H9 (cell line): ENCODE results near the gene FAM193B. TPM values are rescaled to one million over a fixed set of nuclear protein-coding genes. Genes with fewer than 3 reads are reported as not detected.
A peak's percentile ranks its signal among the peaks of the same experiment; 100 is the strongest.

Source experiments
- DNase-seq: peaks from one replicate; pipeline ENCODE4 v3.0.0-alpha.2; 2017
- H2AFZ ChIP-seq: one replicate; pipeline ENCODE4 v1.6.1; 2013; ENCODE audit warnings: mild to moderate bottlenecking, low read length, control low read depth, moderate library complexity
- H2AK5ac ChIP-seq: 2 replicates; pipeline ENCODE4 v1.6.1; 2013; ENCODE audit warnings: low read length, control low read depth, mixed read lengths; ENCODE audit not compliant: insufficient read length
- H2BK120ac ChIP-seq: one replicate; pipeline ENCODE4 v1.6.1; 2013; ENCODE audit warnings: low read depth, mild to moderate bottlenecking, low read length, control low read depth, inconsistent platforms; ENCODE audit not compliant: poor library complexity, severe bottlenecking
- H2BK12ac ChIP-seq: 2 replicates; pipeline ENCODE4 v1.6.1; 2013; ENCODE audit warnings: low read length, control low read depth, mixed read lengths, low read depth; ENCODE audit not compliant: insufficient read length
- H2BK15ac ChIP-seq: 2 replicates; pipeline ENCODE4 v1.6.1; 2013; ENCODE audit warnings: low read depth, low read length, control low read depth
- H2BK20ac ChIP-seq: one replicate; pipeline ENCODE4 v1.6.1; 2013; ENCODE audit warnings: low read depth, mild to moderate bottlenecking, low read length, control low read depth, inconsistent platforms; ENCODE audit not compliant: poor library complexity, severe bottlenecking
- H2BK5ac ChIP-seq: 2 replicates; pipeline ENCODE4 v1.6.1; 2013; ENCODE audit warnings: low read length, control low read depth, mixed read lengths; ENCODE audit not compliant: insufficient read length
- H3K14ac ChIP-seq: 2 replicates; pipeline ENCODE4 v1.6.1; 2013; ENCODE audit warnings: low read length, control low read depth; ENCODE audit not compliant: insufficient read depth
- H3K18ac ChIP-seq: 2 replicates; pipeline ENCODE4 v1.6.1; 2013; ENCODE audit warnings: low read depth, mild to moderate bottlenecking, mixed read lengths, low read length, control low read depth; ENCODE audit not compliant: insufficient read length
- H3K23ac ChIP-seq: 2 replicates; pipeline ENCODE4 v1.6.1; 2013; ENCODE audit warnings: low read length, control low read depth, mixed read lengths, low read depth; ENCODE audit not compliant: insufficient read length
- H3K23me2 ChIP-seq: 2 replicates; pipeline ENCODE4 v1.6.1; 2013; ENCODE audit warnings: low read depth, mild to moderate bottlenecking, mixed read lengths, low read length, control low read depth; ENCODE audit not compliant: insufficient read length, poor library complexity, severe bottlenecking
- H3K27ac ChIP-seq: 2 replicates; pipeline ENCODE4 v1.5.1; 2013; ENCODE audit warnings: low read length, control low read depth, mixed read lengths, low read depth; ENCODE audit not compliant: insufficient read length
- H3K27me3 ChIP-seq: 2 replicates; pipeline ENCODE4 v1.6.1; 2013; ENCODE audit warnings: low read length, control low read depth, inconsistent platforms; ENCODE audit not compliant: insufficient read depth
- H3K4ac ChIP-seq: 2 replicates; pipeline ENCODE4 v1.6.1; 2013; ENCODE audit warnings: low read depth, mild to moderate bottlenecking, control low read depth, inconsistent platforms, low read length, moderate library complexity
- H3K4me1 ChIP-seq: 2 replicates; pipeline ENCODE4 v1.6.1; 2013; ENCODE audit warnings: low read length, control low read depth, inconsistent platforms; ENCODE audit not compliant: insufficient read depth
- H3K4me2 ChIP-seq: 2 replicates; pipeline ENCODE4 v1.6.1; 2013; ENCODE audit warnings: low read length, control low read depth, mixed read lengths; ENCODE audit not compliant: insufficient read length, insufficient read depth
- H3K56ac ChIP-seq: 2 replicates; pipeline ENCODE4 v1.6.1; 2013; ENCODE audit warnings: low read depth, mild to moderate bottlenecking, mixed read lengths, low read length, control low read depth; ENCODE audit not compliant: insufficient read length
- H3K79me1 ChIP-seq: 2 replicates; pipeline ENCODE4 v1.6.1; 2013; ENCODE audit warnings: low read depth, mild to moderate bottlenecking, moderate library complexity, low read length, control low read depth, inconsistent platforms; ENCODE audit not compliant: insufficient read depth, poor library complexity, severe bottlenecking
- H3K79me2 ChIP-seq: 2 replicates; pipeline ENCODE4 v1.6.1; 2013; ENCODE audit warnings: low read length, control low read depth, inconsistent platforms; ENCODE audit not compliant: insufficient read depth
- H3K9ac ChIP-seq: 2 replicates; pipeline ENCODE4 v1.6.1; 2013; ENCODE audit warnings: low read length, control low read depth, mixed read lengths; ENCODE audit not compliant: insufficient read length; ENCODE audit errors: extremely low read depth
- H3K9me3 ChIP-seq: one replicate; pipeline ENCODE4 v1.6.1; 2013; ENCODE audit warnings: low read depth, low read length, inconsistent platforms; ENCODE audit not compliant: control insufficient read depth
- H3T11ph ChIP-seq: one replicate; pipeline ENCODE4 v1.6.1; 2013; ENCODE audit warnings: mild to moderate bottlenecking, low read length, control low read depth, inconsistent platforms
- H4K20me1 ChIP-seq: one replicate; pipeline ENCODE4 v1.6.1; 2013; ENCODE audit not compliant: control insufficient read depth, insufficient read length, insufficient read depth
- H4K5ac ChIP-seq: 2 replicates; pipeline ENCODE4 v1.6.1; 2013; ENCODE audit warnings: low read depth, mild to moderate bottlenecking, mixed read lengths, low read length, control low read depth; ENCODE audit not compliant: insufficient read length
- H4K8ac ChIP-seq: replicated peaks from 2 replicates; pipeline ENCODE4 v1.6.1; 2013; ENCODE audit warnings: low read length, control low read depth, mixed read lengths, low read depth; ENCODE audit not compliant: insufficient read length
- H4K91ac ChIP-seq: 2 replicates; pipeline ENCODE4 v1.6.1; 2013; ENCODE audit warnings: low read depth, mild to moderate bottlenecking, moderate library complexity, mixed read lengths, low read length, control low read depth; ENCODE audit not compliant: insufficient read length
- H3K27ac Mint-ChIP-seq, 3 experiments: 2 replicates in 2 of 3; 3 replicates in 1 of 3; pipeline ENCODE4 v1.8.0; 2020 to 2021; ENCODE audit warnings: mixed read lengths in 3 of 3, mild to moderate bottlenecking in 1 of 3, moderate library complexity in 1 of 3
- H3K27me3 Mint-ChIP-seq: 2 replicates; pipeline ENCODE4 v1.8.0; 2021; ENCODE audit warnings: low read depth, mild to moderate bottlenecking, moderate library complexity, mixed read lengths
- H3K36me3 Mint-ChIP-seq, 3 experiments: 2 replicates in 2 of 3; 3 replicates in 1 of 3; pipeline ENCODE4 v1.8.0; 2020 to 2021; ENCODE audit warnings: low read depth in 3 of 3, mixed read lengths in 3 of 3; ENCODE audit not compliant: insufficient read depth in 1 of 3
- H3K4me1 Mint-ChIP-seq, 2 experiments: 2 replicates each; pipeline ENCODE4 v1.8.0; 2020; ENCODE audit warnings: mixed read lengths in 2 of 2
- H3K4me3 Mint-ChIP-seq, 2 experiments: 2 replicates in 1 of 2; 3 replicates in 1 of 2; pipeline ENCODE4 v1.8.0; 2020 to 2021; ENCODE audit warnings: mild to moderate bottlenecking in 2 of 2, mixed read lengths in 2 of 2, moderate library complexity in 1 of 2
- H3K9me3 Mint-ChIP-seq, 2 experiments: 2 replicates in 1 of 2; 3 replicates in 1 of 2; pipeline ENCODE4 v1.8.0; 2020; ENCODE audit warnings: mild to moderate bottlenecking in 2 of 2, mixed read lengths in 2 of 2, moderate library complexity in 1 of 2
- WGBS: extraction: QIAGEN DNeasy Blood & Tissue Kit; methylation state at CpG from one replicate; pipeline ENCODE4 v1.1.7; 2013; ENCODE audit warnings: missing lambda C conversion rate, low lambda C conversion rate, mixed read lengths; ENCODE audit not compliant: insufficient read length; ENCODE audit errors: extremely low coverage; 5-methylcytosine and 5-hydroxymethylcytosine counted together
- total RNA-seq: library from RNA; stranded (reverse); gene quantifications from 2 replicates; pipeline ENCODE4 v1.2.1, GENCODE V29; 2021
- TF ChIP-seq, protein P1 (sequence below): fragments of 200-600 bp; sonication (generic); conservative IDR thresholded peaks from 3 replicates; pipeline ENCODE4 v1.8.0; 2021; ENCODE audit warnings: antibody characterized with exemption, mild to moderate bottlenecking

Gene FAM193B
- total RNA-seq, 1 experiment from 2014 or later: 71.5 TPM

DNA sequence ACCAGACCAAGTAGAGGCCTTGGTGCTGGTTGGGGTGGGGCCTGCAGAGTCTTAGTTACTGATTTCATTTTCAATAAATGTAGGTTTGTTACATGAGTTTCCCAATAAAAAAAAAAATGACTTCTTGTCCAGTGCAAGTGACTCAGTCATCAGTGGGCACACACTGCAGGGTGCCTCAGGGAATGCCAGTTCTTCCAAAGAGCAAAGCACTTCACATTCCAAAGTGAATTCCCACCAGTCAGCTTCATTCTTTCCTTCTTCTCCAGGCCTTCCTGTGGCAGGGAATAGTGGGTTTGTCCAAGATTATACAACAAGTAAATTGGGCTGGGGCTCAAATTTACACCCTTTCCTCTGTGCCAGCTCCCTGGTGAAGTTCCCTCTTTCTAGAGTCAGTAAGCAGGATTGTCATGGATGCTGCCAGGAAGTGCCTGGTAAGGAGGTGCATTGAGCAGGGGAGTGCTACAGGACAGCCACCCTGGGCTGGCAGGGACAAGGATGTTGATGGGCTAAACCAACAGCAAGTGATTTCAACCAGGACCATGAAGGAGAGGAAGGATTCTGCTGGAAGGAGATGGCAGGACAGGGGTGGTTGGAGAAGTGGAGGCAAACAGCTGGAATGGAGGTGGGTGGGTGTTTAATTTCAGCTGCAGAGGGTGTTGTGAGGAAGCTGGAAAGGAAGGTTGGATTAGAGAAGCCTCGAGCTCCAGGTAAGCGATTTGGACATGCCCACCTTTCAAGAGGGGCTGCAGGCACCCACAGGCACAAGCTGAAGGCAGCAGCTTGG is 41.8 kb upstream of the FAM193B start:
- Histone ChIP-seq H4K8ac (no peak overlapping the region), H2BK120ac (no peak overlapping the region), H3K14ac (no peak overlapping the region), H3K9me3 (no peaks in the 10 kb centered on the region), H3K23me2 (peaks cover 12% of the 10 kb centered on the region), H4K91ac (no peak overlapping the region), H3K4me2 (no peak overlapping the region), H3K79me1 (no peaks in the 10 kb centered on the region), H3K27ac (no peak overlapping the region), H3K4me1 (peaks cover 3% of the 10 kb centered on the region; the same call in 1 of the 2 replicates), H3T11ph (no peak overlapping the region), H2AFZ (no peak overlapping the region), H3K23ac (no peak overlapping the region), H2BK15ac (no peak overlapping the region), H3K56ac (no peak overlapping the region), H4K20me1 (no peaks in the 10 kb centered on the region), H3K9ac (no peak overlapping the region), H2BK20ac (no peak overlapping the region), H3K27me3 (no peaks in the 10 kb centered on the region), H2BK12ac (no peak overlapping the region), H4K5ac (no peak overlapping the region), H2AK5ac (no peak overlapping the region), H3K79me2 (no peaks in the 10 kb centered on the region), H3K4ac (no peak overlapping the region), H3K18ac (no peak overlapping the region), H2BK5ac (no peak overlapping the region)
- Mint-ChIP-seq H3K4me3 (peak overlapping the region in 1 of 2 experiments; percentile 42; a peak in 2 of 5 replicates), H3K36me3 (peaks cover 25 to 46% (median 39%) of the 10 kb centered on the region in 3 experiments), H3K27ac (no peak overlapping the region), H3K4me1 (peaks cover 13 to 20% of the 10 kb centered on the region in 2 experiments), H3K27me3 (peaks cover 11% of the 10 kb centered on the region), H3K9me3 (no peaks in the 10 kb centered on the region; a peak in 1 of 5 replicates)
- DNase-seq: no peak
- no CpG with 5 or more reads among the region's 2 CpGs for WGBS
- TF ChIP-seq, protein P1, sequence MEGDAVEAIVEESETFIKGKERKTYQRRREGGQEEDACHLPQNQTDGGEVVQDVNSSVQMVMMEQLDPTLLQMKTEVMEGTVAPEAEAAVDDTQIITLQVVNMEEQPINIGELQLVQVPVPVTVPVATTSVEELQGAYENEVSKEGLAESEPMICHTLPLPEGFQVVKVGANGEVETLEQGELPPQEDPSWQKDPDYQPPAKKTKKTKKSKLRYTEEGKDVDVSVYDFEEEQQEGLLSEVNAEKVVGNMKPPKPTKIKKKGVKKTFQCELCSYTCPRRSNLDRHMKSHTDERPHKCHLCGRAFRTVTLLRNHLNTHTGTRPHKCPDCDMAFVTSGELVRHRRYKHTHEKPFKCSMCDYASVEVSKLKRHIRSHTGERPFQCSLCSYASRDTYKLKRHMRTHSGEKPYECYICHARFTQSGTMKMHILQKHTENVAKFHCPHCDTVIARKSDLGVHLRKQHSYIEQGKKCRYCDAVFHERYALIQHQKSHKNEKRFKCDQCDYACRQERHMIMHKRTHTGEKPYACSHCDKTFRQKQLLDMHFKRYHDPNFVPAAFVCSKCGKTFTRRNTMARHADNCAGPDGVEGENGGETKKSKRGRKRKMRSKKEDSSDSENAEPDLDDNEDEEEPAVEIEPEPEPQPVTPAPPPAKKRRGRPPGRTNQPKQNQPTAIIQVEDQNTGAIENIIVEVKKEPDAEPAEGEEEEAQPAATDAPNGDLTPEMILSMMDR: no peak
